ENCODE results near the gene SOX5. TPM values are rescaled to one million over a fixed set of nuclear protein-coding genes. Genes with fewer than 3 reads are reported as not detected.

Gene SOX5
- total RNA-seq, 1 experiment from 2014 or later: 0.52 TPM

- Histone ChIP-seq H2AFZ (ENCODE audit: low read depth, low read length, poor library complexity, severe bottlenecking) (no peak overlapping the region), H3K36me3 (ENCODE audit: control insufficient read depth in 1 of 2, insufficient read depth in 2 of 2, low read length in 2 of 2) (no peaks in the 10 kb centered on the region), H3K4me3 (replicated peaks in 1 of 2; ENCODE audit: low read depth in 1 of 2, low read length in 2 of 2) (no peak overlapping the region), H3K9me3 (ENCODE audit: control insufficient read depth in 1 of 2, insufficient read depth in 1 of 2, low read depth in 1 of 2, low read length in 2 of 2) (peaks cover 8 to 19% of the 10 kb centered on the region in 2 experiments; a peak in 2 of 4 replicates), H3K27ac (ENCODE audit: low read depth, low read length) (no peak overlapping the region), H3K4me2 (ENCODE audit: low read length) (no peak overlapping the region), H3K79me2 (ENCODE audit: insufficient read depth, low read length) (no peaks in the 10 kb centered on the region), H3K9me2 (ENCODE audit: insufficient read depth) (no peaks in the 10 kb centered on the region), H3K4me1 (ENCODE audit: control insufficient read depth in 1 of 2, insufficient read depth in 2 of 2, low read length in 2 of 2) (no peaks in the 10 kb centered on the region), H3K9ac (ENCODE audit: low read length) (no peak overlapping the region), H3K27me3 (ENCODE audit: insufficient read depth, low read length) (no peaks in the 10 kb centered on the region), H4K20me1 (ENCODE audit: insufficient read depth) (no peaks in the 10 kb centered on the region; the same call in 1 of the 2 replicates)
- ChIA-PET CTCF (no interaction called here), RAD21 (ENCODE audit: low non-redundant PET in 1 of 2, low total read pairs in 2 of 2, uncharacterized antibody in 2 of 2, unreplicated experiment in 2 of 2) (no interaction called here), POLR2A (no interaction called here)
- no peak for TF ChIP-seq ATF3 (IDR thresholded peaks at IDR 0.05)
- TF ChIP-seq RAD21 (IDR thresholded peaks at IDR 0.05; ENCODE audit: low read depth): no peak
- no peak for TF ChIP-seq JUND (IDR thresholded peaks at IDR 0.05)
- no peak for TF ChIP-seq SIN3A (IDR thresholded peaks at IDR 0.05; ENCODE audit: low read depth)
- TF ChIP-seq SP1 (IDR thresholded peaks at IDR 0.05; ENCODE audit: low read depth): no peak
- no peak for TF ChIP-seq CBX3 (IDR thresholded peaks at IDR 0.05; ENCODE audit: low read depth)
- no peak for TF ChIP-seq YY1 (IDR thresholded peaks at IDR 0.05; ENCODE audit: extremely low read depth, insufficient replicate concordance, low read depth, low read length)
- no peak for TF ChIP-seq CTCF (IDR thresholded peaks at IDR 0.05 in 2 of 3, conservative IDR thresholded peaks at IDR 0.05 in 1 of 3; ENCODE audit: borderline replicate concordance in 1 of 3, insufficient read depth in 1 of 3, low read depth in 2 of 3, low read length in 2 of 3)
- no peak for TF ChIP-seq EGR1 (IDR thresholded peaks at IDR 0.05; ENCODE audit: low read depth)
- no peak for TF ChIP-seq ELF1 (IDR thresholded peaks at IDR 0.05; ENCODE audit: borderline replicate concordance, low read depth)
- TF ChIP-seq CEBPB (IDR thresholded peaks at IDR 0.05; ENCODE audit: low read depth): no peak
- no peak for TF ChIP-seq REST (IDR thresholded peaks at IDR 0.05; ENCODE audit: low read depth)
- no peak for TF ChIP-seq SRF (IDR thresholded peaks at IDR 0.05; ENCODE audit: low read depth)
- TF ChIP-seq POLR2AphosphoS5 (IDR thresholded peaks at IDR 0.05; ENCODE audit: low read depth, low read length): no peak
- no peak for TF ChIP-seq EZH2 (IDR thresholded peaks at IDR 0.05)
- TF ChIP-seq ZBTB33 (IDR thresholded peaks at IDR 0.05; ENCODE audit: extremely low read depth, insufficient replicate concordance, low read length): no peak
- no peak for TF ChIP-seq EZH2phosphoT487 (IDR thresholded peaks at IDR 0.05; ENCODE audit: borderline replicate concordance)
- ATAC-seq: no peak
- no TSS peak for BruUV-seq (replicated peaks)
- intact Hi-C loops (cut with micrococcal nuclease): no loop called here
- no peak for DNase-seq (ENCODE audit: low read depth, low spot score)
Measured at GRCh38 chr12:23493672-23494071, 455.8 kb downstream of the SOX5 start.
